ENCODE measurements around the gene ABI3BP.

The ABI3BP gene

GRCh38 chr3:100831629-100832028 is 161.6 kb downstream of the ABI3BP start:
- H3K4me3 ChIP-seq (ENCODE audit: low read depth, low read length) = no peak overlapping the region
- TF ChIP-seq POLR2A (IDR thresholded peaks at IDR 0.05; ENCODE audit: extremely low read depth, insufficient read length) (no peak), CTCF (IDR thresholded peaks at IDR 0.05; ENCODE audit: low read depth, low read length) (no peak), MYC (IDR thresholded peaks at IDR 0.05; ENCODE audit: low read depth, low read length) (no peak), MAX (IDR thresholded peaks at IDR 0.05; ENCODE audit: low read depth, low read length) (no peak)
- DNase-seq (ENCODE audit: low read depth) = no peak

- no peak overlapping the region for H3K4me3 ChIP-seq (ENCODE audit: low read depth, low read length)
- TF ChIP-seq MYC (IDR thresholded peaks at IDR 0.05; ENCODE audit: low read depth, low read length) (no peak), CTCF (IDR thresholded peaks at IDR 0.05; ENCODE audit: low read depth, low read length) (no peak), MAX (IDR thresholded peaks at IDR 0.05; ENCODE audit: low read depth, low read length) (no peak), POLR2A (IDR thresholded peaks at IDR 0.05; ENCODE audit: extremely low read depth, insufficient read length) (no peak)
- no peak for DNase-seq (ENCODE audit: low read depth)
Measured at GRCh38 chr3:100830931-100831330, 162.3 kb downstream of the ABI3BP start.

GRCh38 chr3:100825574-100825973 is 167.6 kb downstream of the ABI3BP start:
- DNase-seq (ENCODE audit: low read depth) = no peak
- no peak overlapping the region for H3K4me3 ChIP-seq (ENCODE audit: low read depth, low read length)
- TF ChIP-seq POLR2A (IDR thresholded peaks at IDR 0.05; ENCODE audit: extremely low read depth, insufficient read length) = no peak
- no peak for TF ChIP-seq MAX (IDR thresholded peaks at IDR 0.05; ENCODE audit: low read depth, low read length)
- TF ChIP-seq MYC (IDR thresholded peaks at IDR 0.05; ENCODE audit: low read depth, low read length) = no peak
- TF ChIP-seq CTCF (IDR thresholded peaks at IDR 0.05; ENCODE audit: low read depth, low read length) = no peak

DNA sequence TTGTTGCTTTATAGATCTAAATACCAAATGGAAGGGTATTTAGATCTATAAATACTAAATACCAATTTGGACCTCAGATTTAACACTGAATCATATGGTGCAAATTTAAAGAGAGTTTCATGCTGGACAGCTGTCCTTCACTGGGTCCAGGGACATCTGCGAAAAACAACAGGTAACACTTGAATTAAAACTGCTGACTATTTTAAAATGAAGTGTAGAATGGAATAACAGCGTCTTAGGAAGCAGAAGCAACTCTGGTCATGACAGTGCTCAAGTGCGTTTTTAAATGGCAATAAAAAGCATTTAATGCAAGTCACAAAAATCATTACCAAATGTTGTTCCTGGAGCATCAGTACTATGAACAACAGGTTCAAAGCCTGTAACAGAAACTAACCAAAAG is 177.6 kb downstream of the ABI3BP start:
- H3K4me3 ChIP-seq (ENCODE audit: low read depth, low read length) = no peak overlapping the region
- no peak for DNase-seq (ENCODE audit: low read depth)
- TF ChIP-seq CTCF (IDR thresholded peaks at IDR 0.05; ENCODE audit: low read depth, low read length) = no peak
- TF ChIP-seq MAX (IDR thresholded peaks at IDR 0.05; ENCODE audit: low read depth, low read length) = no peak
- no peak for TF ChIP-seq POLR2A (IDR thresholded peaks at IDR 0.05; ENCODE audit: extremely low read depth, insufficient read length)
- TF ChIP-seq MYC (IDR thresholded peaks at IDR 0.05; ENCODE audit: low read depth, low read length) = no peak

- H3K4me3 ChIP-seq (ENCODE audit: low read depth, low read length) = no peak overlapping the region
- no peak for DNase-seq (ENCODE audit: low read depth)
- TF ChIP-seq MAX (IDR thresholded peaks at IDR 0.05; ENCODE audit: low read depth, low read length) = no peak
- TF ChIP-seq POLR2A (IDR thresholded peaks at IDR 0.05; ENCODE audit: extremely low read depth, insufficient read length) = no peak
- no peak for TF ChIP-seq CTCF (IDR thresholded peaks at IDR 0.05; ENCODE audit: low read depth, low read length)
- no peak for TF ChIP-seq MYC (IDR thresholded peaks at IDR 0.05; ENCODE audit: low read depth, low read length)
Measured at GRCh38 chr3:100813828-100814227, 179.4 kb downstream of the ABI3BP start.

Measured in NB4 (cell line).